HS-5 (cell line): ENCODE results near the gene CFAP410.

Source experiments
- DNase-seq: peaks from one replicate; pipeline ENCODE4 v3.0.0-alpha.2; 2012; ENCODE audit warnings: low read depth

CFAP410 gene

DNA sequence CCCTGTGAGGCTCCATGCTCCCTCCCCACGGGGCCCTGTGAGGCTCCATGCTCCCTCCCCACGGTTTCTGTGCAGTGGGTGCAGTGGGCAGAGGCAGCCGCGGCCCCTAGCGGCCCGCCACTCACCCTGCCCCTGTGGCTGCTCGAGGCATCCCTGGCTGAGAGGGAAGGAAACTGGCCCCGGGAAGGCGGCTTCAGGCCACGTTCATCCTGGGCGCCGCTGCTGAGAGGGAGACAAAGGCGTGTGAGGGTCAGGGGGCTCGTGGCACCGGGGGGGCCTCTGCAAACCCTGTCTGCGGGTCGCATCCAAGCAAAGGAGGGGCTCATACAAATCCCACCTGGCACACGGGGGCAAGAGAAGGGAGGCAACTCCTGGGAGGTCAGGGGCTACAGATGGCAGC, 8.5 kb downstream of the CFAP410 start:
- DNase-seq: no peak

DNA sequence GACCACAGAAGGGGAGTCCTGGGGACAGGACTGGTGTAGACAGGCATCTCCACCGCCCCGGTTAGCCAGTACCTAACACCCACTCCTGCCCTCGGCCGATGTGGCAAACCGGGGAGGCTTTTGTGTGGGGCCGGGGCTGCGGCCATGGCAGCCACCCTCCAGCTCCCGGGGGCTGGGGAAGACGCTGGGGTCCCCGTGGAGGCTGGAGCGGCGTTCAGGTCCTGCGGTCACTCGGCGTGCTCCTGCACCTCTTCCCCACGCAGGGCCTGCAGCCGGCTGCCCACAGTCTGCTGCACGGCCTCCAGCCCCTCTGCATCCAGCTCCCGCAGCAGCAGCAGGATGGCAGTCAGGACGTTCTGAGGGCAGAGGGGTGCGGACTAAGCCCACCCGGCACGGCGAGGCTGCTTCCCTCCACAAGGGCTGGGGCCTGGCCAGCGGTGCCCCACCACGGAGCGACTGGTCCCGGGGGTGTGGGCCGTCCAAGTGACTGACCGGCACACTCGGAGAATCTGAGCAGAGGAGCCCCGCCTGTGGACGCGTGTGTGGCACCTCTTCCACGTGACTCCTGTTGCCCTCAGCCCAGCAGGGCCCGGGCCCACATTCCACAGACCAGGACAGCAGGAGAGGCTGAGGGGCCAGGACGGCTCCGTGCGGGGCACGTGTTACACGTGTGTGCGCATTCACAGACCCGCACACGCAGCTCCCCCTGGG, 9.1 kb downstream of the CFAP410 start:
- DNase-seq: no peak

DNA sequence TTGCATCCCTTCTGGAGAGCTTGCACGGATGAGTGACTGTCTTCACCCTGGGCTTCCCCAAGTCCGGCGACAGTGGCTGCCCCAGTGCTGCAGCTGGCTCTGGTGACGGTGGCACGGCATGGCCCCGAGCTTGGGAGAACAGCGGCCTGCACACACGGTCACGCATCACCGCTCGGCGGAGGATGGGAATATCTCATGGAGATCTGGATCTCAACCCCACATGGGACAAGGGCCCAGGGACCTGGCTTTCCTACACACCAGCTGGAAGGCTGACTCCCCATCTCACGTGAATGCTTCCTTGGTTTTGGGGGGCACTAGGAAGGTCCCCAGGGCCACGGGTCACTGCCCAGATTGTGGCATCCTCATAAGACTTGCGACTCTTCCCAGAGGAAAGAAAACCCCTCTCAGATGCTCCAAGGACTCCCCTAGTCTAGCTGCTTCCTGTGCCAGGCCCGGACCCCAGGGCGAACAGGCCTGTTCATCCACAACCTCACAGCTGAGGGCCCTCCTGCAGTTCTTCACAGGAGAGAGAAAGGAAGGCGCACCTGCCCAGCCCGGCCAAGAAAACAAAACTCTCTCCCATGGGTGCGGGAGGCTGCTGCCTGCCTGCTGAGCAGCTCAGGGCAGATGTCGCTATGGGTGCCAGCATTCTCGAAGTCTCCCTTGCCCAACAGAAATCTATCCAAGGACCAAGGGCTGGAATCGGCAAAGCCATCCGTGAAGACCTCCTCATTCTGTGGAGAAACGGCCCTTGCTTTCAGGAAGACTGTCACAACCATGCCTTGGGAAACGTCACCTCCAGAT, 9.9 kb downstream of the CFAP410 start:
- DNase-seq: no peak

DNA sequence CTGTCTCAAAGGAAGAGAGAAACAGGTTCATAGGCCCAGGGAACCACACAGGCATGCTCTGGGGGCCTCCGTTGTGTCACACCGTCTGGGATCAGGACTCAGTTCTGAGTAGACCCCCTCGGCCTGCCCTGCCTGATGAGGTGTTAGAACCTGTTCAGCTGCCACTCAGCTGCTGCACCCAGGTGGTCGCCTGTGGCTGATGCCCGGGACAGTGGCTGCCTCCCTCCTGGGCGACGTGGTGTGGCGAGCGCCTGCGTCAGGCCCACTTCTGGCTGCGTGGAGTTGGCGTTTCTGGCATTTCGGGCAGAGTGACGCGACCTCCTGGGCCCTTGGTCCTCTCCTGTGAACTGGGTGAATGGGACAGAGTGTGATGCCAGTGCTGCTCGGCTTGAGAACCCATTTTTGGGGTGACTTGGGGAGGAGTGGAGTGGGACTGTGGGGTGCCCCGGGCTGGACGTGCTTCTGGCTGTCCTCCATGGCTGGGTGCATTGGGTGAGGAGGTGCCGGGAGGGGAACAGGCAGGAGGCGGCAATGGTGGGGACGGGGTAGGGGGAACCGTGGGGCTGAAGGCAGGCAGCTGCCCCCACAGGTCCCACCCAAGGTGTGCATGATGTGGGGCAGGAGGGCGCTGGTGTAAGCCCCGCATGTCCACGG, 10.8 kb downstream of the CFAP410 start:
- no peak for DNase-seq

DNA sequence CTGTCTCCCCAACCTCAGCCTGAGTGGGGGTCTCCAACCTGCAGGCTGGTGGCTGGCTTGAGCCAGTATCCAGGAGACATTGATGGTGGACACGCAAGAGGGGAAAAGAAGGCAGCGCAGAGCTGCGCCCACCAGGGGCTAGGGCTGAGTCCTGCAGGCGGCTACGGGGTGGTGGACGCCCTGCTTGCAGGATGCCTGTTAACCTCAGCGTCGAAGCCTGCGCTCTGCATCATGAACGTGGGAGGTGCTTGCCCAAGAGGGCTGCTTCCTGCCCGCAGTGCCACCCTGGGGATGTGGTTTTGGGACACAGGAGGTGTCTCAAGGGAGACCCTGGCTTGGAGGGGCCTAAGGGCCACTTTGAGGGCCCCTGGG, 11.6 kb downstream of the CFAP410 start:
- DNase-seq: no peak

DNA sequence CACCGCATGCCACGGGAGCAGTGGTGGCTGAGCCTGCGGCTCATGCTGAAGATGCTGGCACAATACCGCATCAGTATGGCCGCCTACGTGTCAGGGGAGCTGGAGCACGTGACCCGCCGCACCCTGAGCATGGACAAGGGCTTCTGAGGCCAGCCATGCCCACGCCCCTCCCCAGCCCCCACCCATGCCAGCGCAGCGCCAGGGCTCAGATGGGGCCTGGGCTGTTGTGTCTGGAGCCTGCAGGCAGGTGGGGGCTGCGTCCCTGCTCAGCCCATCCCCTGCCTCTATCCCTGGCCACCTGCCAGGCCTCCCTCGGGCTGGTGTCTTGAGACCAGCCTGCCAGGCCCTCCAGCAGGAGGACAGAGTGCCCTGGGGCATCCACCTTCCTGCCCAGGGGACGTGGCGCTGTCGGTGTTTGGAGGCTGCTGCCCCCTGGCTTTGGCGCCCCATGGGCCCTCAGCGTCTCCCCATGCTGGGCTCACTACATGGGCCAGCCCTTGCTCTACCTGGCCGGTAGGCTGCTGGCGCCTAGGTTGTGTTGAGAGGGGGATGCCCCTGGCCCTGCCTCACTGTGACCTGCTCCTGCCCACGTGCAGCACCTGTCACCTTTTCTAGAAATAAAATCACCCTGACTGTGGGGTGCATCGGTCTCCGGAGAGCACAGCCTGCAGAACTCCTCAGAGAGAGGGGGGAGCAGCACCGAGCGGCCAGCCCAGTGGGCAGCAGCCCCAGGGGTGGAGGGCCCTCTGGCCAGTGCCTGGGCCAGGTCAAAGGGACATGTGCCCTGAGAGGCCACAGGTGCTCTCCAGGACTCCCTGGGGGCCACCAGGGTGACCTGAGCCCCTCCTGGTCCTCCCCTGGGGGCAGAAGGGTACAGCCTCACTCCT, 12.2 kb downstream of the CFAP410 start:
- DNase-seq: no peak

DNA sequence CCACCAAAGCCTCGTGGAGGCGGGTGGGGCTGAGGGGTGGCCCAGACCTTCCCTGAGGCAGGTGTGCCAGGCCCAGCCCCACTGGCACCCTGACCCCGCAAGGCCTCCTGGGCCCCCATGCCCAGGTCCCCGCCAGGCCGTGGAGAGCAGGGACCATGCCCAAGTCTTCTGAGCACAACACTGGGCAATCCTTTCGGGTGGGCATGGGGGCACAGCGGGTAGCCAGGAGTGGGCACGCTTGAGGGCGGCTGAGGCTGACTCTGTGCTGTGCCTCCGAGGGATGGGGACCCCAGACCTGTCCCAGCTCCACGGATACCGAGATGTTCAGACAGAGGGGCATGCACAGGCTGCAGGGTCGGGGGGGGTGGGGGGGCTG, 12.9 kb downstream of the CFAP410 start:
- no peak for DNase-seq

DNA sequence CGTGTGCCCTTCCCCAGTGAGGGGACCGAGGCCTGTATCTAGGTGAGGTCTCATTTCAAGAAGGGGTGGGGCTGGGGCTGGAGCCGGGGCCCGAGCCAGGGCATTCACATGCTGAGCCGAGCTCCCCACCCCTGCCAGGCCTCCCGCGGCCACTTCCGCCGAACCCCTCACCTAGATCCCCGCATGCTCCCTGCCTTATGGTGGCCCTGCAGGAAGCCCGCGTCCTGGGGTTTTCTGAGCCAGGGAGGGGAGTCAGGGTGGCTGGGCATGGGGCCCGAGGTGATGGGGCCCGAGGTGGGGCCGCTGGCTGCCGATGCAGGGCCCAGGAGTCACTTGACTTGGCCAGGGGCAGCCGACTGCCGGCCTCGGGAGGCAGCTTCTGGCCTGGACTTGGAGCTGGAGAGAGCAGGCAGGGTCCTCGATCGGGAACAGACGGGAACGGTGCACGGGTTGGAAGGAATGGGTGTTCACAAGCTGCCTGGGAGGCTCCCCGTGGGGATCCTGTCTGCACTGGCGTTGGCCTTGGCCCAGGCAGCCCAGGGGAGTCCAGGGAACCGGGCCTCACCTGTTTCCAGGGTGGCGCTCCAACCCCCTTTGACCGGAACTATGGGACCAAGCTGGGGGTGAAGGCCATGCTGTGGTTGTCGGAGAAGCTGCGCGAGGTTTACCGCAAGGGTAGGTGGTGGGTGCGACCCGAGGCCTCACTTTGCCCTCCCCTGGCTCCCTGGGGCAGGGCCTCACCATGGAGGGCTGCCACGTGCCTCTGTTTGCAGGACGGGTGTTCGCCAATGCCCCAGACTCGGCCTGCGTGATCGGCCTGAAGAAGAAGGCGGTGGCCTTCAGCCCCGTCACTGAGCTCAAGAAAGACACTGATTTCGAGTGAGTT, 13.6 kb downstream of the CFAP410 start:
- no peak for DNase-seq

DNA sequence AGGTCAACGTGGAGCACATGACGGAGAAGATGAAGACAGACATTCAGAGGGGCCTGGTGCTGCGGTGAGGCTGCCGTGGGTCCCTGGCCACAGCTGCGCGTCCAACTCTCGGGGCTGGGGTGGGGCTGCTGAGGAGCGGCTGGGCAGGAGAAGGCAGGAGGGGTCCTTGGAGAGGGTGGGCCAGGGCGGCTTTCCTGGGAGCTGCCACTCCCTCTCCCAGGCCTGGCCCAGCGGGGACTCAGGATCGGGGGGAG, 14.4 kb downstream of the CFAP410 start:
- DNase-seq: no peak

DNA sequence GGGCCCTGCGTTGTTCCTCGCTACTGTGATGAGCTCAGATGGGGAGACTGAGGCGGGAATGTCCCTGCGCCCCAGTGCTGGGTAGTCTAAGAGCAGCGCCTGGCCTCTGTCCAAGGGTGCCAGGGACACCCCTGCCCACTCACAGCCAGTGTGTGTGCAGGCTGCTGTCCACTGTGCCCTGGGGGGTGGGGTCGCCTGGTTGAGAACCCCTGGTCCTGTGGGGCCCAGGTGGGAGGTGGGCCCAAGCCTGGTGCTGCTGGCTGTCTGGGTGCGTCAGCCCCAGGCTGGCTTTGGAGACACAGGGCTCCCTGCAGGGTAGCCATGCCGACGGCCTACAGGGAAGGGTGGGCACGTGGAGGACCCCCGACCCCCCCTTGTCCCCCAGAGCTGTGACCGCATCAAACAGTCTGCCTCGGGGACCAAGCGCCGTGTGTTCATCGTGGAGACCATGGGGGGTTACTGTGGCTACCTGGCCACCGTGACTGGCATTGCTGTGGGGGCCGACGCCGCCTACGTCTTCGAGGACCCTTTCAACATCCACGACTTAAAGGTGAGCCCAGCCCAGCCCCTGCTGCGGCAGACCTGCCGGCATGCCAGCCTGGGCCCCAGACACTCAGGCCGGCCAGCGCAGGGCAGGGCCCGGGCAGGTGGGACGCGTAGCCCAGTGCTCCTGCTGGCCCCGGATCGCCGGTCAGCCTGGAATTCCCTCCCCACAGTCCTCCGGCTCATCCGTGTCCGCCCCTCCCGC, 14.9 kb downstream of the CFAP410 start:
- DNase-seq: no peak

DNA sequence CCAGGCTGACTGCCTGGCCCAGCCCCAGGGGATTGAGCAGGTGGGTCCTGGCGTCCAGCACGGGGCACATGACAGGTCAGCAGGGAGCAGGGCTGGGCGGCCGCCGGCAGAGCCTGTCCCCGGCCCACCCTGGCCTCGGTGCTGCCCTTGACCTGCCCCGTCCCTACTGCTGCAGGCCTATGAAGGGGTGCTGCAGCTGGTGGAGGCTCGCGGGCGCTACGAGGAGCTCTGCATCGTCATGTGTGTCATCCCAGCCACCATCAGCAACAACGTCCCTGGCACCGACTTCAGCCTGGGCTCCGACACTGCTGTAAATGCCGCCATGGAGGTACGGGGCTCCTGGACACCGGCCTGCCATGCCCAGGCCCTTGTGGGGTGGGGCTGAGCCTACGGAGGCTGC, 15.6 kb downstream of the CFAP410 start:
- no peak for DNase-seq

DNA sequence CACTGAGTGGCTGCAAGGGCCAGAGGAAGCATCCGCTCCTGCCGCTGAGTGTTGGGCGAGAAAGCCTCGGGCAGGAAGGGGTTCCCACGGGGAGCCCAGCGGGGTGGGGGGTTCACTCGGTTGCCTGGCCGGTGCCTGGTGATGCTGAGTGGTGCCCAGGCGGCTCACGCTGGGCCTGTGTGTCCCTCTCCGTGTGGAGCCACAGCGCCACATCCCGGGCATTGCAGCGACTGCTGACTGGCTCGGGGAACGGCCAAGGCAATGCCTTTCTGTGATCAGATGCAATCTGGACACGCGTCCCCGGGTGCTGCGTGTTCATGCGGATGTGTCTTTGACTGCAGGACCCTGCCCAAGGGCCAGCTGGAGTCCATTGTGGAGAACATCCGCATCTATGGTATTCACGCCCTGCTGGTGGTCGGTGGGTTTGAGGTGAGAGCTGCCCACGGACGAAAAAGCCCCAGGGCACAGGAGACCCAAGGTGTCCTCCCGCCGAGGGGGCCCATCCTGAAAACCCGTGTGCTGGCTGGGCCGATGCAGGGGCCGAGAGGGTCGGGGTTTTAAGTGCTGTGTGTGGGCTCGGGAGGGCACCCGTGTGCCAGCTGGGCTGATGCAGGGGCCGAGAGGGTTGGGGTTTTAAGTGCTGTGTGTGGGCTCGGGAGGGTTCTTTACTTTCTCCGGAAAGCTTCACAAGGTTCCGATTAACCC, 16.4 kb downstream of the CFAP410 start:
- no peak for DNase-seq

DNA sequence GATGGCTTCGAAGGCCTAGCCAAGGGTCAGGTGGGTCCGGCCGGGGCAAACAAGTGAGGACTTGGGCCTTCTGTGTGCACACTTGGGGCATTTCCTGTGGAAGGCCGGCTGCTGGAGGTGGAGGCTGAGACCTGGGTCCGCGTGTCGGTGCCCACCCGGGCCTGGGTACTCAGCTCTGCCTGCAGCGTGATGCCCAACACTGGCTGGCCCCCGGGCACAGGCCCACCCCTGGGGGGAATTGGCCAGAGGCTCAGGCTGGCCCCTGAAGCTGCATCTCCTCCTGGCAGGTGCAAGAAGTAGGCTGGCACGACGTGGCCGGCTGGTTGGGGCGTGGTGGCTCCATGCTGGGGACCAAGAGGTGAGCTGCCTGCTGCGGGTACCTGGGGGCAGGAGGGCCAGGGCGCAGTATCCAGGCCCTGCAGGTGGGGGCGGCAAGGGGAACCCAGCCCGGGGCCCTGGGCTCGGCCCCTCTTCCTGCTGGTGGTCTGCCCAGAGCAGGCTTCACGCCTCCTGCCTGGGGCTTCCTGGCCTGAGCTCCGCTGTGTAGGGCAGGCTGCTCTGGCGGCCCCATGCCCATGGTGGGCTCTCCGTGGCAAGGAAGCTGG, 17.2 kb downstream of the CFAP410 start:
- no peak for DNase-seq

DNA sequence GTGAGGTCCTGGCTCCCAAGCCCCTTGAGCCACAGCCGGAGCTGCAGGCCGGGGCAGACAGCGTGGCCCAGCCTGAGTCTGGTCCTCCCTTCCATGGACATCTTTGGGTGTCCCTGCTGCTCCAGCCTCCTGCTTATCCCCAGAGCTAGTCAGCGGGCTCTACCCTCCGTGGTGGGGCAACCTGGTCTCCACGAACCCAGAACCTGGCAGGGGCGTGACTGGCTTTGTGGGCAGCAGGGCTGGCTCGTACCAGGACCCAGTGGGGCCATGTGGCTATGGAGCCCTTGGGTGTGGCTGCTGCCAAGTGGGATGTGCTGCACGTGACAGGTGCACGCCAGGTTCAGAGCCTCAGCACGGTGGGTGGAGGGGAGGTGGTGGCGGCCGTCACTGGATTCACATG, 18.3 kb downstream of the CFAP410 start:
- DNase-seq: no peak

DNA sequence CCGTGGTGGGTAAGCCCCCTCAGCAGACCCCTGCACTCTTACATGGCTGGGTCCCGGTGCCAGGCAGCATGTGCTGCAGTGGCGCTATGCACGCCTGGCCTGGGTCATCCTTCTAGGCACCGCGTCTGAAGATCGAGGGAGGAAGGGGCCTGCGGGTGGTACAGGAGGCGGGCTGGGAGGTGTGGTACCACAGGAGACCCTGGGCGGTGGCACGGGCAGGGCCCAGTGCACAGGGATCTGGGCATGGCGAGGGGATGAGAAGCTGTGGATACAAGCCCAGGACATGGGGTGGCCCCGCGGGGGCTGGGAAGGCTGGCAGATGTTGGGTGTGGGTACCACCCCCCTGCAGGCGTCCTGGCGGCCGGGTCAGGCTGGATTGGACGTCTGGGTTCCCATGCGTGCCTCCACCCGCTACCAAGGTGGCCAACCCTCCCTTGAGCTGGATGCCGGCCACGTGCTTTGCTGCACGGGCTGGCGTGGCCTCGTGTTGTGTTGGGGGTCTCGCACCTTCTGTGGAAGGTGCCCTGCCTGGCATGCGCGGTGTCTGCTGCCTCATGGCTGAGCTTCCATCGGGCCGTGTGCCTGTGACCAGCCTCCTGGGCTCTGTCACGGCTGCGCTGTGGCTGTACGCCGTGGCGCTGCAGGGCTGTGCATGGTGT, 19.7 kb downstream of the CFAP410 start:
- no peak for DNase-seq

DNA sequence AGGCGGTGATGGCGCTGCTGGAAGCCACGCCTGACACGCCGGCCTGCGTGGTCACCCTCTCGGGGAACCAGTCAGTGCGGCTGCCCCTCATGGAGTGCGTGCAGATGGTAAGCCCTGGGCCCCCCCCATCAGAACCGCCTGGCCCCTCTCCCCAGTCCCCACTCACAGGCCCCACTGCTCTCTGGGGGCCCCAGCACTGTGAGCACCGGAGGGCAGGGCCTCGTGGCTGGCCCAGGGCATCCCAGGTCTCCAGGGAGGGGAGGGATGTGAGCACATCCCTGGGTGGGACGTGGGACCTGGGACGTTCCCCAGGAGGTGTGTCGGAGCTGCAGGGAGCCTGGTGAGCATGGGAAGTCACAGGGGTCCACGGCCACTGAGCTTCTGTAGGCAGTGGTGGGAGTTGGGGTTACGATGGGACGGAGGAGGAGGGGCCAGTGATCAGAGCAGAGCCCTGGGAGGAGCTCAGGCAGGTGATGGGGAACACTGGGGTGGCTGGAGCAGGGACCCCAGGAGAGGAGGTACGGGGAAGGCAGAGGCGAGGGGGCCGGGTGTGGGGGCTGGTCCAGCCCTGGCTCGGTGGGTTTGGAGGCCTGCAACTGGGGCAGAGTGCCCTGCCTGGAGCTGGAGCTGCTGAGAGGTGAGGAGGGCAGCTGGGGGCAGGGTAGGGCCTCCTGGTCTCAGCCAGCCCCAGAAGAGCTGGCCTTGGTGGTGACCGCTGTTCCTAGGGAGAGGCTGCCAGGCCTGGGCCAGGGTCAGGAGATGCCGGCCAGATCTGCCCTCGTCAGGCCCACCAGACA, 20.5 kb downstream of the CFAP410 start:
- no peak for DNase-seq

DNA sequence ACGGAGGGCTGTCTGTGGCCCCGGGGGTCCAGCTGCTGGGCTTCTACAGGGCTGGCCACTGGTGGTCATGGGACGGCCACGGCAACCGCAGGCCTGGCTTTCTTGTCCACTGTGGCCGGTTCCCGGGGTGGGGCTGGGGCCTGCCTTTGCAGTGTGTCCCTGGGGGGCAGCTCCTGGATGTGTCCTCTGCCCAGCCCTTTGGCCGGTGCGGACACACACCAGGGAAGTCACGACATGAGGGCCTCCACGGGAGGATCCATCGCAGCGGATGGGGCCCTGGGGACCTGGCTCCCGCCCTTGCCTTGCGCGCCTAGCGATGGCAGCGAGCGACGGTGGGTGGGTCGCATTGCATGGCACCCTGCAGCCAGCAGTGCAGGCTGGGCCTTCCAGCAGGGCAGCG, 21.3 kb downstream of the CFAP410 start:
- no peak for DNase-seq

DNA sequence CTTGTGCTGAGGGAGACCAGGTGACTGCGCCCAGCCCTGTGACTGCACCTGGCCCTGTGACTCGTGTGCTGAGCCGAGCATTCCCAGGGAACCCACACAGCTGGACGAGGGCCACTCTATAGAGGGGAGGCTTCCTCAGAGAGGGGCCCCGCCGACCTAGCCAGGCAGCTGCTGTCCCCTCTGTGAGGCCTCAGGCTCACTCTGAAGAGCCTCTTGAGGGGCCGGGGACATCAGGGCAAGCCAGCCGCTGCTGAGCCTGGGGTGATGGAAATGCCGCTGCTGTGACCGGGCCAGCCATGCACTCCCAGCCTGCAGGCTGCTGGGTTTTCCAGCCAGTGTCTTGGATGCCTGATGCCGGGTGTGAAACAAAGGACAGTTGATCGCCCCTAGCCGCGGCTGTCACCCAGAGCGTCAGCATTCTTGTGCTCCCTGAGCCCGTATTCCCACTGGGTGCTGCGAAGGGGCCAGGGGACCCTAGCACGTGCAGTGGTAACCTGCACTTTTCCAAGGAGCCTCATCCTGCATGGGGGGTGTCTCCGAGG, 21.9 kb downstream of the CFAP410 start:
- DNase-seq: no peak
